Measurements from ENCODE around the gene SUPV3L1. TPM values are rescaled to one million over a fixed set of nuclear protein-coding genes. Genes with fewer than 3 reads are reported as not detected.

Gene SUPV3L1
- total and polyA plus RNA-seq, 9 donors, result 21.7 to 39.8 (median 28.4) TPM

DNA sequence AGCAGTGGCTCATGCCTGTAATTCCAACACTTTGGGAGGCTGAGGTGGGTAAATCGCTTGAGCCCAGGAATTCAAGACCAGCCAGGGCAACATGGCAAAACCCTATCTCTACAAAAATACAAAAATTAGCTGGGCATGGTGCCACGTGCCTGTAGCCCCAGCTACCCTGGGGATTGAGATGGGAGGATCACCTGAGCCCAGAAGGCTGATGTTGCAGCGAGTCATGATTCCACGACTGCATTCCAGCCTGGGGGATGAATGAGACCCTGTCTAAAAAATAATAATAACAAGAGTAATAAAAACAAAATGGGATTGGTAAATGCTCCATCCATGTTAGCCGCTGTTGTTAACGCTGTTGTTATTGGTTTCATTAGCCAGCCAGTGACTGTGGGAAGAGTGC is 38.8 kb downstream of the SUPV3L1 start:
- H3K27me3 ChIP-seq, result no peaks in the 10 kb centered on the region
- intact Hi-C loops (cut with DNase I), result no loop called here
- TF ChIP-seq POLR2A (IDR thresholded peaks at IDR 0.05), result no peak
- no peak for TF ChIP-seq EP300 (IDR thresholded peaks at IDR 0.05)
- no peak for TF ChIP-seq CTCF (IDR thresholded peaks at IDR 0.05)
- no peaks in the 10 kb centered on the region for H3K4me1 ChIP-seq (ENCODE audit: insufficient read depth)
- no peak overlapping the region for H3K4me3 ChIP-seq
- H3K9me3 ChIP-seq, result no peaks in the 10 kb centered on the region
- no peak overlapping the region for H3K27ac ChIP-seq
- no peaks in the 10 kb centered on the region for H3K36me3 ChIP-seq
- no peak for DNase-seq
- 87 to 90% (median 89%) methylated on average over 6 of the region's 6 CpGs for WGBS, 3 donors

GRCh38 chr10:69220041-69220451 is 40.0 kb downstream of the SUPV3L1 start, which contains the start of gene HKDC1:
Gene HKDC1 (plus strand): TSS chr10:69220332. CDS start chr10:69220436, 104 bp downstream.
- H3K27ac ChIP-seq, result no peak within 1 kb of the TSS
- TF ChIP-seq EP300 (IDR thresholded peaks at IDR 0.05) (no peak), POLR2A (IDR thresholded peaks at IDR 0.05) (no peak), CTCF (IDR thresholded peaks at IDR 0.05) (no peak)
- H3K4me3 ChIP-seq, result no peak within 1 kb of the TSS
- H3K9me3 ChIP-seq, result no peaks in the 10 kb centered on the region
- WGBS, 3 donors, result 64 to 76% (median 70%) methylated on average over 8 of the region's 8 CpGs
- no peak for DNase-seq
- intact Hi-C loops (cut with DNase I), result no loop called here
- H3K36me3 ChIP-seq, result no peaks in the 10 kb centered on the region
- no peaks in the 10 kb centered on the region for H3K27me3 ChIP-seq
- H3K4me1 ChIP-seq (ENCODE audit: insufficient read depth), result no peaks in the 10 kb centered on the region

DNA sequence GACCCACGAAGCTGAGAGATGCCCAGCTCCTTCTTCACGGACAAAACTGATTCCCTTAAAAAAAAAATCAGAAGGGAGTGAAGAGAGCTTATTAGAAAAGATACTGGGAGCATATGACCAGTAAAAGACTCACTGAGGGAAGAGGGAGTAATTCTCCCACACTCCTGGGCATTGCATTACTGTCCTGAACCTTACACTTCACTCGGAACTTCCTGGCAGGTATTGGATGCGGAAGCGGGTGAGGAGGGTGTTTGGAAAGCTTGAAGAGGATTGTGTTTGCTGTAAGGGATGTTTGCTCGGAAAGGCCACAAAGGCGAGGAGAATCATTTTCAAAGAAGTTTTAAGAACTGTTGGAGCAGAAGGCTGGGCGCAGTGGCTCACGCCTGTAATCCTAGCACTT is 40.5 kb downstream of the SUPV3L1 start:
- H3K27me3 ChIP-seq, result no peaks in the 10 kb centered on the region
- H3K36me3 ChIP-seq, result no peaks in the 10 kb centered on the region
- WGBS, 3 donors, result 73 to 80% (median 80%) methylated on average over 9 of the region's 9 CpGs
- no peak overlapping the region for H3K4me3 ChIP-seq
- H3K4me1 ChIP-seq (ENCODE audit: insufficient read depth), result no peaks in the 10 kb centered on the region
- TF ChIP-seq POLR2A (IDR thresholded peaks at IDR 0.05), result no peak
- no peak for TF ChIP-seq CTCF (IDR thresholded peaks at IDR 0.05)
- no peak for TF ChIP-seq EP300 (IDR thresholded peaks at IDR 0.05)
- intact Hi-C loops (cut with DNase I), result no loop called here
- no peaks in the 10 kb centered on the region for H3K9me3 ChIP-seq
- H3K27ac ChIP-seq, result no peak overlapping the region
- no peak for DNase-seq

GRCh38 chr10:69222157-69223027 is 42.4 kb downstream of the SUPV3L1 start:
- intact Hi-C loops (cut with DNase I), result no loop called here
- no peak for TF ChIP-seq EP300 (IDR thresholded peaks at IDR 0.05)
- peak in 1 of 3 donors; percentile 21 for TF ChIP-seq CTCF (IDR thresholded peaks at IDR 0.05)
- H3K4me3 ChIP-seq, result no peak overlapping the region
- no peaks in the 10 kb centered on the region for H3K4me1 ChIP-seq (ENCODE audit: insufficient read depth)
- H3K36me3 ChIP-seq, result no peaks in the 10 kb centered on the region
- no peak for DNase-seq
- no peaks in the 10 kb centered on the region for H3K9me3 ChIP-seq
- no peak overlapping the region for H3K27ac ChIP-seq
- no peaks in the 10 kb centered on the region for H3K27me3 ChIP-seq
- WGBS, 3 donors, result 35 to 49% (median 41%) methylated on average over 10 to 11 of the region's 11 CpGs

All from ovary (tissue), 9 donors.